GM12878 (cell line): ENCODE results near the gene TMPRSS9. TPM values are rescaled to one million over a fixed set of nuclear protein-coding genes. Genes with fewer than 3 reads are reported as not detected.

Experiments
- ATAC-seq: fragments of 200-7000 bp; cut with Tn5 transposase; 3 replicates; pipeline ENCODE4 v1.9.1; 2020; ENCODE audit warnings: mild to moderate bottlenecking, moderate library complexity
- BruUV-seq: library from RNA; stranded (reverse); fragments of 400-500 nt; replicated peaks from 2 replicates; lab custom pipeline; 2021; lab: Mats Ljungman, UMichigan
- CTCF ChIA-PET: fragments of 300-600 bp; sonication (Branson Sonifier 250); formaldehyde crosslinking; extraction: SDS; loops from one replicate; lab custom pipeline; 2021; ENCODE audit warnings: inconsistent platforms; lab: Yijun Ruan, JAX
- POLR2A ChIA-PET: fragments of 350-600 bp; formaldehyde crosslinking; extraction: SDS; loops from one replicate; lab custom pipeline; 2021; ENCODE audit warnings: inconsistent platforms; lab: Charles Lee
- RAD21 ChIA-PET: fragments of 300-600 bp; sonication (Branson Sonifier 250); formaldehyde crosslinking; loops from one replicate; lab custom pipeline; 2023; ENCODE audit warnings: antibody characterized with exemption; ENCODE audit not compliant: unreplicated experiment; lab: Charles Lee
- SMC1A ChIA-PET: fragments of 300-600 bp; sonication (Branson Sonifier 250); formaldehyde crosslinking; loops from one replicate; lab custom pipeline; 2023; ENCODE audit not compliant: unreplicated experiment, uncharacterized antibody; lab: Charles Lee
- DNase-seq: peaks from one replicate; pipeline ENCODE4 v3.0.0-alpha.2; 2011; ENCODE audit warnings: low read depth, low spot score
- FAIRE-seq: peaks from 3 replicates; lab custom pipeline; 2011; peaks lifted over from hg19 to GRCh38; lab: Jason Lieb, UNC
- H2AFZ ChIP-seq: 2 replicates; pipeline ENCODE4 v1.6.0; 2011; ENCODE audit warnings: low read depth, low read length, control low read depth; ENCODE audit not compliant: control insufficient read depth
- H3K27ac ChIP-seq: 2 replicates; pipeline ENCODE4 v1.5.1; 2011; ENCODE audit warnings: control low read depth; ENCODE audit not compliant: control insufficient read depth, insufficient read depth
- H3K27me3 ChIP-seq, 2 experiments: replicated peaks in 1 of 2; 2 replicates each; pipeline versions ENCODE4 v1.6.0 to v1.6.1; 2011; ENCODE audit warnings: low read length in 1 of 2; ENCODE audit not compliant: control insufficient read depth in 2 of 2, insufficient read depth in 2 of 2
- H3K36me3 ChIP-seq, 2 experiments: 2 replicates each; pipeline ENCODE4 v1.5.1; 2011; ENCODE audit warnings: low read length in 1 of 2; ENCODE audit not compliant: control insufficient read depth in 2 of 2, insufficient read depth in 2 of 2
- H3K4me1 ChIP-seq: 2 replicates; pipeline ENCODE4 v1.6.1; 2011; ENCODE audit warnings: mild to moderate bottlenecking, low read length, moderate library complexity, mixed read lengths; ENCODE audit not compliant: control insufficient read depth, insufficient read depth
- H3K4me2 ChIP-seq: 2 replicates; pipeline ENCODE4 v1.6.0; 2011; ENCODE audit warnings: control low read depth; ENCODE audit not compliant: control insufficient read depth, insufficient read depth
- H3K4me3 ChIP-seq: fragments of 200-600 bp; sonication (generic); 2 replicates; pipeline ENCODE4 v1.5.1; 2016
- H3K79me2 ChIP-seq: 2 replicates; pipeline ENCODE4 v1.6.0; 2011; ENCODE audit warnings: low read length; ENCODE audit not compliant: control insufficient read depth, insufficient read depth
- H3K9ac ChIP-seq: 2 replicates; pipeline ENCODE4 v1.8.0; 2011; ENCODE audit warnings: low read length, control low read depth, mixed read lengths; ENCODE audit not compliant: control insufficient read depth, insufficient read depth
- H3K9me3 ChIP-seq: replicated peaks from 3 replicates; pipeline ENCODE4 v1.5.1; 2011; ENCODE audit warnings: mild to moderate bottlenecking, low read length; ENCODE audit not compliant: control insufficient read depth, insufficient read depth
- H4K20me1 ChIP-seq: 2 replicates; pipeline ENCODE4 v1.6.0; 2011; ENCODE audit not compliant: control insufficient read depth, insufficient read depth
- CREM ChIP-seq: IDR thresholded peaks from 2 replicates; pipeline ENCODE4 v1.6.1; 2014; ENCODE audit warnings: antibody characterized with exemption, low read depth
- RELA ChIP-seq: fragments of 450-650 bp; IDR thresholded peaks from 2 replicates; pipeline ENCODE4 v1.8.0; 2014; ENCODE audit warnings: borderline replicate concordance; ENCODE audit not compliant: partially characterized antibody
- ZSCAN29 ChIP-seq: fragments of 450-650 bp; IDR thresholded peaks from 2 replicates; pipeline ENCODE4 v1.6.1; 2017; ENCODE audit warnings: mild to moderate bottlenecking, moderate library complexity
- WGBS: methylation state at CpG from one replicate; pipeline ENCODE4 v1.1.6; 2016; ENCODE audit warnings: low lambda C conversion rate; ENCODE audit not compliant: insufficient replicate concordance, insufficient coverage; ENCODE audit errors: missing lambda C conversion rate; 5-methylcytosine and 5-hydroxymethylcytosine counted together
- in situ Hi-C: fragments of 300-500 bp; cut with MboI; formaldehyde crosslinking; loops from 9 replicates; pipeline ENCODE4 v1.14.3; 2018; ENCODE audit warnings: mixed read lengths
- intact Hi-C: fragments of 100-400 bp; cut with micrococcal nuclease; formaldehyde crosslinking; loops from one replicate; pipeline ENCODE4 v1.14.2; 2022; ENCODE audit not compliant: unreplicated experiment
- polyA plus RNA-seq, 11 experiments: library from polyadenylated mRNA; depleted of rRNA in 4 of 11; unstranded in 6 of 11; stranded (reverse) in 5 of 11; fragments of >200 nt; fragmentation: Nextera tagmentation in 4 of 11; fragmentation: Illumina TruSeq in 1 of 11; extraction: Ambion mirVana in 4 of 11; extraction: Trizol in 1 of 11; gene quantifications; 1 replicate in 1 of 11; 2 replicates in 10 of 11; pipeline versions ENCODE4 v1.2.1 to v1.2.3, GENCODE V29; 2011 to 2016; ENCODE audit warnings: inconsistent platforms in 2 of 11, missing spikeins in 2 of 11, low read depth in 1 of 11
- total RNA-seq, 4 experiments: library from RNA; depleted of rRNA in 3 of 4; stranded (reverse); fragments of >200 nt in 3 of 4; fragmentation: Illumina TruSeq in 1 of 4; extraction: Trizol in 1 of 4; gene quantifications; 2 replicates each; pipeline versions ENCODE4 v1.2.1 to v1.2.3, GENCODE V29; 2013 to 2021
- TF ChIP-seq, protein P1 (sequence below): fragments of 450-650 bp; IDR thresholded peaks from 2 replicates; pipeline ENCODE4 v1.6.1; 2016; ENCODE audit warnings: mild to moderate bottlenecking, moderate library complexity, borderline replicate concordance

TMPRSS9 gene
- total and polyA plus RNA-seq, 10 of the 15 experiments (the other 5 are each of a cell fraction or from before 2014, with no cell fraction given) = 0.24 TPM; not detected in 9

GRCh38 chr19:2451138-2451537, 91.1 kb downstream of the TMPRSS9 start:
- H3K4me1 ChIP-seq = peaks cover 30% of the 10 kb centered on the region
- FAIRE-seq = peak; percentile 18
- H2AFZ ChIP-seq = no peak overlapping the region
- ChIA-PET POLR2A (interaction anchor here (0.6 kb wide), 1 partner anchor 167 kb away, joined by 8 read pairs; no protein-coding TSS in a partner anchor), RAD21 (no interaction called here), SMC1A (no interaction called here), CTCF (interaction anchor here (0.9 kb wide), 1 partner anchor 9 kb away, joined by 3 read pairs; no protein-coding TSS in a partner anchor)
- in situ Hi-C loops = no loop called here
- H3K4me2 ChIP-seq = no peak overlapping the region
- no peaks in the 10 kb centered on the region for H3K9me3 ChIP-seq
- H3K27me3 ChIP-seq = no peaks in the 10 kb centered on the region
- no peak overlapping the region for H3K4me3 ChIP-seq
- BruUV-seq = no TSS peak
- H3K27ac ChIP-seq = no peak overlapping the region
- H3K9ac ChIP-seq = no peak overlapping the region
- H3K36me3 ChIP-seq = peaks cover 12 to 20% of the 10 kb centered on the region in 2 experiments; a peak in 3 of 4 replicates
- no peak for DNase-seq
- H3K79me2 ChIP-seq = peaks cover 82% of the 10 kb centered on the region
- ATAC-seq = no peak
- TF ChIP-seq RELA (no peak), CREM (no peak), ZSCAN29 (no peak)
- TF ChIP-seq, protein P1, sequence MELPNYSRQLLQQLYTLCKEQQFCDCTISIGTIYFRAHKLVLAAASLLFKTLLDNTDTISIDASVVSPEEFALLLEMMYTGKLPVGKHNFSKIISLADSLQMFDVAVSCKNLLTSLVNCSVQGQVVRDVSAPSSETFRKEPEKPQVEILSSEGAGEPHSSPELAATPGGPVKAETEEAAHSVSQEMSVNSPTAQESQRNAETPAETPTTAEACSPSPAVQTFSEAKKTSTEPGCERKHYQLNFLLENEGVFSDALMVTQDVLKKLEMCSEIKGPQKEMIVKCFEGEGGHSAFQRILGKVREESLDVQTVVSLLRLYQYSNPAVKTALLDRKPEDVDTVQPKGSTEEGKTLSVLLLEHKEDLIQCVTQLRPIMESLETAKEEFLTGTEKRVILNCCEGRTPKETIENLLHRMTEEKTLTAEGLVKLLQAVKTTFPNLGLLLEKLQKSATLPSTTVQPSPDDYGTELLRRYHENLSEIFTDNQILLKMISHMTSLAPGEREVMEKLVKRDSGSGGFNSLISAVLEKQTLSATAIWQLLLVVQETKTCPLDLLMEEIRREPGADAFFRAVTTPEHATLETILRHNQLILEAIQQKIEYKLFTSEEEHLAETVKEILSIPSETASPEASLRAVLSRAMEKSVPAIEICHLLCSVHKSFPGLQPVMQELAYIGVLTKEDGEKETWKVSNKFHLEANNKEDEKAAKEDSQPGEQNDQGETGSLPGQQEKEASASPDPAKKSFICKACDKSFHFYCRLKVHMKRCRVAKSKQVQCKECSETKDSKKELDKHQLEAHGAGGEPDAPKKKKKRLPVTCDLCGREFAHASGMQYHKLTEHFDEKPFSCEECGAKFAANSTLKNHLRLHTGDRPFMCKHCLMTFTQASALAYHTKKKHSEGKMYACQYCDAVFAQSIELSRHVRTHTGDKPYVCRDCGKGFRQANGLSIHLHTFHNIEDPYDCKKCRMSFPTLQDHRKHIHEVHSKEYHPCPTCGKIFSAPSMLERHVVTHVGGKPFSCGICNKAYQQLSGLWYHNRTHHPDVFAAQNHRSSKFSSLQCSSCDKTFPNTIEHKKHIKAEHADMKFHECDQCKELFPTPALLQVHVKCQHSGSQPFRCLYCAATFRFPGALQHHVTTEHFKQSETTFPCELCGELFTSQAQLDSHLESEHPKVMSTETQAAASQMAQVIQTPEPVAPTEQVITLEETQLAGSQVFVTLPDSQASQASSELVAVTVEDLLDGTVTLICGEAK = peak; percentile 90
- H4K20me1 ChIP-seq = peaks cover 12% of the 10 kb centered on the region
- 80% methylated on average over 7 of the region's 7 CpGs for WGBS
- intact Hi-C loops = no loop called here
